Neural progenitor cell (in vitro differentiated cells): ENCODE measurements around the gene RIPOR1. TPM values are rescaled to one million over a fixed set of nuclear protein-coding genes. Genes with fewer than 3 reads are reported as not detected.

Experiments
- DNase-seq: peaks from one replicate; pipeline ENCODE4 v3.0.0-alpha.2; 2016; ENCODE audit warnings: low spot score
- H2AFZ ChIP-seq: fragments of 200-600 bp; sonication (generic); replicated peaks from 2 replicates; pipeline ENCODE4 v1.6.1; 2016; ENCODE audit warnings: antibody characterized with exemption
- H3F3A ChIP-seq: fragments of 200-600 bp; sonication (generic); 2 replicates; pipeline ENCODE4 v1.6.1; 2016; ENCODE audit warnings: antibody characterized with exemption, low read depth
- H3K27ac ChIP-seq: fragments of 200-600 bp; sonication (generic); 2 replicates; pipeline ENCODE4 v1.5.1; 2016; ENCODE audit warnings: mild to moderate bottlenecking
- H3K27me3 ChIP-seq: fragments of 200-600 bp; sonication (generic); 2 replicates; pipeline ENCODE4 v1.6.1; 2016; ENCODE audit warnings: mild to moderate bottlenecking, moderate library complexity
- H3K36me3 ChIP-seq: fragments of 200-600 bp; sonication (generic); 2 replicates; pipeline ENCODE4 v1.5.1; 2016
- H3K4me1 ChIP-seq: fragments of 200-600 bp; sonication (generic); 2 replicates; pipeline ENCODE4 v1.6.1; 2016; ENCODE audit warnings: mixed run types
- H3K4me2 ChIP-seq: fragments of 200-600 bp; sonication (generic); 2 replicates; pipeline ENCODE4 v1.6.1; 2016
- H3K4me3 ChIP-seq: fragments of 200-600 bp; sonication (generic); 2 replicates; pipeline ENCODE4 v1.5.1; 2016
- H3K79me2 ChIP-seq: fragments of 200-600 bp; sonication (generic); 2 replicates; pipeline ENCODE4 v1.6.1; 2016; ENCODE audit warnings: low read depth
- H3K9ac ChIP-seq: fragments of 200-600 bp; sonication (generic); 2 replicates; pipeline ENCODE4 v1.6.1; 2016
- H3K9me3 ChIP-seq: fragments of 200-600 bp; sonication (generic); 2 replicates; pipeline ENCODE4 v1.5.1; 2016; ENCODE audit warnings: low read depth
- H4K20me1 ChIP-seq: fragments of 200-600 bp; sonication (generic); 2 replicates; pipeline ENCODE4 v1.6.1; 2016; ENCODE audit warnings: low read depth
- H3K27ac Mint-ChIP-seq: 3 replicates; pipeline ENCODE4 v1.8.0; 2021; ENCODE audit warnings: mixed read lengths
- H3K27me3 Mint-ChIP-seq: 2 replicates; pipeline ENCODE4 v1.8.0; 2022; ENCODE audit warnings: low read depth, mild to moderate bottlenecking, inconsistent platforms, moderate library complexity, mixed read lengths; ENCODE audit not compliant: insufficient read depth
- H3K36me3 Mint-ChIP-seq: 3 replicates; pipeline ENCODE4 v1.8.0; 2021; ENCODE audit warnings: mixed read lengths
- H3K4me1 Mint-ChIP-seq: 3 replicates; pipeline ENCODE4 v1.8.0; 2021; ENCODE audit warnings: mixed read lengths
- H3K4me3 Mint-ChIP-seq: 3 replicates; pipeline ENCODE4 v1.8.0; 2021; ENCODE audit warnings: mild to moderate bottlenecking, moderate library complexity, mixed read lengths
- H3K9me3 Mint-ChIP-seq: 3 replicates; pipeline ENCODE4 v1.8.0; 2020; ENCODE audit warnings: mixed read lengths
- CTCF ChIP-seq: fragments of 200-600 bp; sonication (generic); IDR thresholded peaks from 2 replicates; pipeline ENCODE4 v1.5.1; 2017; ENCODE audit warnings: antibody characterized with exemption, mild to moderate bottlenecking
- EZH2 ChIP-seq: fragments of 200-600 bp; sonication (generic); IDR thresholded peaks from 2 replicates; pipeline ENCODE4 v1.6.1; 2017; ENCODE audit warnings: antibody characterized with exemption, mild to moderate bottlenecking, moderate library complexity
- EZH2phosphoT487 ChIP-seq: fragments of 200-600 bp; sonication (generic); IDR thresholded peaks from 2 replicates; pipeline ENCODE4 v1.6.1; 2017; ENCODE audit warnings: antibody characterized with exemption
- total RNA-seq: library from RNA; depleted of rRNA; stranded (reverse); fragments of >200 nt; gene quantifications from 2 replicates; pipeline ENCODE4 v1.2.3, GENCODE V29; 2015; ENCODE audit warnings: low replicate concordance

Gene RIPOR1
- total RNA-seq, 1 donor from 2014 or later, result 13.5 TPM

- Histone ChIP-seq H3K9ac (no peak overlapping the region), H3K36me3 (peaks cover 9% of the 10 kb centered on the region), H3K27ac (no peak overlapping the region), H3K4me3 (no peak overlapping the region), H4K20me1 (peaks cover 34% of the 10 kb centered on the region), H2AFZ (no peak overlapping the region), H3K27me3 (no peaks in the 10 kb centered on the region), H3K4me1 (no peaks in the 10 kb centered on the region), H3K79me2 (peaks cover 99% of the 10 kb centered on the region), H3K4me2 (no peak overlapping the region), H3K9me3 (no peaks in the 10 kb centered on the region), H3F3A (peaks cover under 1% of the 10 kb centered on the region)
- no peak overlapping the region for H3K27ac Mint-ChIP-seq
- H3K4me1 Mint-ChIP-seq, result no peaks in the 10 kb centered on the region
- H3K9me3 Mint-ChIP-seq, result no peaks in the 10 kb centered on the region
- H3K27me3 Mint-ChIP-seq, result peaks cover 4% of the 10 kb centered on the region
- DNase-seq, result no peak
- peaks cover 33% of the 10 kb centered on the region for H3K36me3 Mint-ChIP-seq
- H3K4me3 Mint-ChIP-seq, result no peak overlapping the region
- TF ChIP-seq CTCF, result no peak
- no peak for TF ChIP-seq EZH2
- no peak for TF ChIP-seq EZH2phosphoT487
Measured at GRCh38 chr16:67580202-67580601, 51.6 kb downstream of the RIPOR1 start.

- peaks cover 2% of the 10 kb centered on the region for H3K27me3 Mint-ChIP-seq
Measured at GRCh38 chr16:67593288-67593687, 64.7 kb downstream of the RIPOR1 start.

GRCh38 chr16:67593701-67594100, 65.1 kb downstream of the RIPOR1 start:
- no peak overlapping the region for H2AFZ ChIP-seq
- H3K9ac ChIP-seq, result no peak overlapping the region
- peaks cover 8% of the 10 kb centered on the region for H3F3A ChIP-seq
- no peak overlapping the region for H3K4me2 ChIP-seq
- H3K27me3 Mint-ChIP-seq, result peaks cover 2% of the 10 kb centered on the region
- H4K20me1 ChIP-seq, result peaks cover 32% of the 10 kb centered on the region
- H3K4me3 ChIP-seq, result no peak overlapping the region
- no peaks in the 10 kb centered on the region for H3K27me3 ChIP-seq
- DNase-seq, result no peak
- TF ChIP-seq EZH2 (no peak), CTCF (no peak), EZH2phosphoT487 (no peak)
- peaks cover 21% of the 10 kb centered on the region for H3K36me3 Mint-ChIP-seq
- no peaks in the 10 kb centered on the region for H3K9me3 ChIP-seq
- no peak overlapping the region for H3K4me3 Mint-ChIP-seq
- no peaks in the 10 kb centered on the region for H3K9me3 Mint-ChIP-seq
- H3K27ac ChIP-seq, result no peak overlapping the region
- H3K79me2 ChIP-seq, result peaks cover 83% of the 10 kb centered on the region
- peaks cover 19% of the 10 kb centered on the region for H3K4me1 ChIP-seq
- H3K27ac Mint-ChIP-seq, result no peak overlapping the region
- peaks cover 14% of the 10 kb centered on the region for H3K4me1 Mint-ChIP-seq
- no peaks in the 10 kb centered on the region for H3K36me3 ChIP-seq

More at GRCh38 chr16:67593288-67593687, 64.7 kb downstream of the RIPOR1 start:
- no peak overlapping the region for H3K27ac ChIP-seq
- Mint-ChIP-seq H3K9me3 (no peaks in the 10 kb centered on the region), H3K4me3 (no peak overlapping the region), H3K27ac (no peak overlapping the region), H3K4me1 (peaks cover 14% of the 10 kb centered on the region), H3K36me3 (peaks cover 20% of the 10 kb centered on the region)
- no peaks in the 10 kb centered on the region for H3K9me3 ChIP-seq
- H3K9ac ChIP-seq, result no peak overlapping the region
- H2AFZ ChIP-seq, result no peak overlapping the region
- peaks cover 19% of the 10 kb centered on the region for H3K4me1 ChIP-seq
- peaks cover 83% of the 10 kb centered on the region for H3K79me2 ChIP-seq
- no peak for TF ChIP-seq EZH2
- no peak for TF ChIP-seq CTCF
- TF ChIP-seq EZH2phosphoT487, result no peak
- peaks cover 8% of the 10 kb centered on the region for H3F3A ChIP-seq
- no peak overlapping the region for H3K4me3 ChIP-seq
- no peaks in the 10 kb centered on the region for H3K36me3 ChIP-seq
- peaks cover 34% of the 10 kb centered on the region for H4K20me1 ChIP-seq
- no peaks in the 10 kb centered on the region for H3K27me3 ChIP-seq
- peak; percentile 11 for DNase-seq
- peak overlapping the region; percentile 15 for H3K4me2 ChIP-seq
